HepG2 (cell line): ENCODE measurements around the gene GRAMD4. TPM values are rescaled to one million over a fixed set of nuclear protein-coding genes. Genes with fewer than 3 reads are reported as not detected.

Experiments used
- BHLHE40 ChIP-seq: IDR thresholded peaks from 2 replicates; pipeline ENCODE4 v1.6.1; 2011; ENCODE audit warnings: low read length, improper control_type of control experiment
- CREM ChIP-seq, 2 experiments: sonication (generic) in 1 of 2; formaldehyde crosslinking in 1 of 2; IDR thresholded peaks; 2 replicates each; pipeline versions ENCODE4 v1.4.0 to v1.6.1; 2016 to 2020; ENCODE audit warnings: antibody characterized with exemption in 1 of 2, mild to moderate bottlenecking in 1 of 2, missing genetic modification reagents in 1 of 2
- EHMT2 ChIP-seq: fragments of 200-600 bp; sonication (generic); IDR thresholded peaks from 2 replicates; pipeline ENCODE4 v1.7.0; 2017; ENCODE audit warnings: antibody characterized with exemption, low read depth, low read length, borderline replicate concordance
- FOSL1 ChIP-seq: sonication (generic); formaldehyde crosslinking; IDR thresholded peaks from 2 replicates; pipeline ENCODE4 v1.9.0; 2021; ENCODE audit warnings: missing genetic modification reagents, borderline replicate concordance
- GZF1 ChIP-seq: sonication (generic); formaldehyde crosslinking; IDR thresholded peaks from 2 replicates; pipeline ENCODE4 v1.5.1; 2020; ENCODE audit warnings: mild to moderate bottlenecking, missing genetic modification reagents
- HMG20A ChIP-seq: IDR thresholded peaks from 2 replicates; pipeline ENCODE4 v1.6.1; 2016; ENCODE audit warnings: borderline replicate concordance
- IRF2 ChIP-seq: IDR thresholded peaks from 2 replicates; pipeline ENCODE4 v1.6.1; 2018; ENCODE audit warnings: missing genetic modification reagents, missing compliant biosample characterization
- KDM4B ChIP-seq: sonication (generic); formaldehyde crosslinking; IDR thresholded peaks from 2 replicates; pipeline ENCODE4 v1.4.0; 2020; ENCODE audit warnings: missing genetic modification reagents
- MED8 ChIP-seq: sonication (generic); formaldehyde crosslinking; IDR thresholded peaks from 2 replicates; pipeline ENCODE4 v1.8.1; 2023; ENCODE audit warnings: mild to moderate bottlenecking, missing genetic modification reagents; ENCODE audit not compliant: insufficient replicate concordance
- MTF2 ChIP-seq: sonication (generic); formaldehyde crosslinking; IDR thresholded peaks from 2 replicates; pipeline ENCODE4 v1.5.0; 2020; ENCODE audit warnings: missing genetic modification reagents, borderline replicate concordance
- PTBP1 ChIP-seq: fragments of 200-400 bp; formaldehyde crosslinking; IDR thresholded peaks from 2 replicates; pipeline ENCODE4 v1.6.1; 2018; ENCODE audit warnings: low read length, low read depth; ENCODE audit not compliant: poor library complexity, severe bottlenecking
- RORA ChIP-seq: sonication (generic); formaldehyde crosslinking; IDR thresholded peaks from 2 replicates; pipeline ENCODE4 v1.5.0; 2020; ENCODE audit warnings: mild to moderate bottlenecking, missing genetic modification reagents, moderate library complexity
- SMAD3 ChIP-seq: sonication (generic); formaldehyde crosslinking; IDR thresholded peaks from 2 replicates; pipeline ENCODE4 v1.4.0; 2020; ENCODE audit warnings: missing genetic modification reagents
- SP5 ChIP-seq: IDR thresholded peaks from 2 replicates; pipeline ENCODE4 v1.6.1; 2016; ENCODE audit warnings: low read depth, borderline replicate concordance
- TAF1 ChIP-seq: sonication (generic); formaldehyde crosslinking; IDR thresholded peaks from 2 replicates; pipeline ENCODE4 v1.4.0; 2020; ENCODE audit warnings: missing genetic modification reagents
- TARDBP ChIP-seq: sonication (generic); formaldehyde crosslinking; IDR thresholded peaks from 2 replicates; pipeline ENCODE4 v1.8.0; 2022; ENCODE audit warnings: mild to moderate bottlenecking, missing genetic modification reagents
- YY1 ChIP-seq: IDR thresholded peaks from 2 replicates; pipeline ENCODE4 v1.6.1; 2011; ENCODE audit warnings: low read length, low read depth, moderate library complexity, mild to moderate bottlenecking; ENCODE audit not compliant: insufficient read depth, insufficient replicate concordance
- ZFAT ChIP-seq: sonication (generic); formaldehyde crosslinking; conservative IDR thresholded peaks from 2 replicates; pipeline ENCODE4 v1.8.1; 2023; ENCODE audit warnings: missing genetic modification reagents, inconsistent platforms
- ZNF292 ChIP-seq: sonication (generic); formaldehyde crosslinking; IDR thresholded peaks from 2 replicates; pipeline ENCODE4 v1.8.1; 2022; ENCODE audit warnings: mild to moderate bottlenecking, low read depth, missing genetic modification reagents, borderline replicate concordance
- ZNF354B ChIP-seq: sonication (generic); formaldehyde crosslinking; IDR thresholded peaks from 2 replicates; pipeline ENCODE4 v1.8.0; 2022; ENCODE audit warnings: mild to moderate bottlenecking, missing genetic modification reagents
- ZNF572 ChIP-seq: sonication (generic); formaldehyde crosslinking; IDR thresholded peaks from 2 replicates; pipeline ENCODE4 v1.5.1; 2020; ENCODE audit warnings: mild to moderate bottlenecking, missing genetic modification reagents
- ZNF605 ChIP-seq: sonication (generic); formaldehyde crosslinking; IDR thresholded peaks from 2 replicates; pipeline ENCODE4 v1.8.0; 2022; ENCODE audit warnings: mild to moderate bottlenecking, missing genetic modification reagents
- ZNF619 ChIP-seq: sonication (generic); formaldehyde crosslinking; IDR thresholded peaks from 2 replicates; pipeline ENCODE4 v1.4.0; 2020; ENCODE audit warnings: mild to moderate bottlenecking, missing genetic modification reagents
- polyA plus RNA-seq, 8 experiments: library from polyadenylated mRNA; depleted of rRNA in 3 of 8; stranded (reverse) in 7 of 8; unstranded in 1 of 8; fragments of >200 nt; fragmentation: Illumina TruSeq in 4 of 8; extraction: Trizol in 4 of 8; gene quantifications; 2 replicates each; pipeline versions ENCODE4 v1.2.1 to v1.2.3, GENCODE V29; 2011 to 2016; ENCODE audit warnings: low read depth in 4 of 8, missing spikeins in 1 of 8, mixed read lengths in 1 of 8; ENCODE audit not compliant: insufficient read depth in 1 of 8
- total RNA-seq, 5 experiments: library from RNA; depleted of rRNA; stranded (reverse); fragments of >200 nt; fragmentation: Illumina TruSeq; extraction: Trizol; gene quantifications; 2 replicates each; pipeline ENCODE4 v1.2.3, GENCODE V29; 2016; ENCODE audit warnings: low read depth in 1 of 5
- TF ChIP-seq, protein P1 (sequence below): sonication (generic); formaldehyde crosslinking; IDR thresholded peaks from 2 replicates; pipeline ENCODE4 v1.4.0; 2020; ENCODE audit warnings: missing genetic modification reagents, mild to moderate bottlenecking, borderline replicate concordance
- TF ChIP-seq, protein P2 (sequence below): sonication (generic); formaldehyde crosslinking; IDR thresholded peaks from 2 replicates; pipeline ENCODE4 v1.5.1; 2020; ENCODE audit warnings: mild to moderate bottlenecking, missing genetic modification reagents

The GRAMD4 gene
- total and polyA plus RNA-seq, 2 of the 13 experiments (the other 11 are each of a cell fraction or from before 2014, with no cell fraction given) = 15.2 to 15.7 TPM

- TF ChIP-seq TAF1 (CRISPR knock-in tag) (peak; percentile 34; the same call in 1 of the 2 replicates), RORA (no peak), ZFAT (CRISPR knock-in tag) (no peak), ZNF292 (CRISPR knock-in tag) (peak; percentile 38; the same call in 1 of the 2 replicates), MED8 (CRISPR knock-in tag) (peak; percentile 27), EHMT2 (peak; percentile 19; the same call in 1 of the 2 replicates), ZNF354B (CRISPR knock-in tag) (no peak), SP5 (peak; percentile 73), GZF1 (CRISPR knock-in tag) (no peak), BHLHE40 (0 out of 2 replicates have a peak, but pooled peaks have one; percentile 26), PTBP1 (no peak), MTF2 (no peak), YY1 (peak; percentile 40), HMG20A (CRISPR knock-in tag) (peak; percentile 68), IRF2 (CRISPR knock-in tag) (peak; percentile 36; the same call in 1 of the 2 replicates), ZNF605 (CRISPR knock-in tag) (no peak), SMAD3 (CRISPR knock-in tag) (peak; percentile 47; the same call in 1 of the 2 replicates), TARDBP (CRISPR knock-in tag) (peak; percentile 14; the same call in 1 of the 2 replicates), FOSL1 (CRISPR knock-in tag) (peak; percentile 64), KDM4B (CRISPR knock-in tag) (peak; percentile 18; the same call in 1 of the 2 replicates), ZNF572 (0 out of 2 replicates have a peak, but pooled peaks have one; percentile 3), ZNF619 (CRISPR knock-in tag) (peak; percentile 16; the same call in 1 of the 2 replicates), CREM (IDR thresholded peaks at IDR 0.05) (peak; percentile 76), CREM (CRISPR knock-in tag; IDR thresholded peaks at IDR 0.05) (no peak)
- TF ChIP-seq, protein P1, sequence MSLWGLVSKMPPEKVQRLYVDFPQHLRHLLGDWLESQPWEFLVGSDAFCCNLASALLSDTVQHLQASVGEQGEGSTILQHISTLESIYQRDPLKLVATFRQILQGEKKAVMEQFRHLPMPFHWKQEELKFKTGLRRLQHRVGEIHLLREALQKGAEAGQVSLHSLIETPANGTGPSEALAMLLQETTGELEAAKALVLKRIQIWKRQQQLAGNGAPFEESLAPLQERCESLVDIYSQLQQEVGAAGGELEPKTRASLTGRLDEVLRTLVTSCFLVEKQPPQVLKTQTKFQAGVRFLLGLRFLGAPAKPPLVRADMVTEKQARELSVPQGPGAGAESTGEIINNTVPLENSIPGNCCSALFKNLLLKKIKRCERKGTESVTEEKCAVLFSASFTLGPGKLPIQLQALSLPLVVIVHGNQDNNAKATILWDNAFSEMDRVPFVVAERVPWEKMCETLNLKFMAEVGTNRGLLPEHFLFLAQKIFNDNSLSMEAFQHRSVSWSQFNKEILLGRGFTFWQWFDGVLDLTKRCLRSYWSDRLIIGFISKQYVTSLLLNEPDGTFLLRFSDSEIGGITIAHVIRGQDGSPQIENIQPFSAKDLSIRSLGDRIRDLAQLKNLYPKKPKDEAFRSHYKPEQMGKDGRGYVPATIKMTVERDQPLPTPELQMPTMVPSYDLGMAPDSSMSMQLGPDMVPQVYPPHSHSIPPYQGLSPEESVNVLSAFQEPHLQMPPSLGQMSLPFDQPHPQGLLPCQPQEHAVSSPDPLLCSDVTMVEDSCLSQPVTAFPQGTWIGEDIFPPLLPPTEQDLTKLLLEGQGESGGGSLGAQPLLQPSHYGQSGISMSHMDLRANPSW (CRISPR knock-in tag) = peak; percentile 33; the same call in 1 of the 2 replicates
- TF ChIP-seq, protein P2, sequence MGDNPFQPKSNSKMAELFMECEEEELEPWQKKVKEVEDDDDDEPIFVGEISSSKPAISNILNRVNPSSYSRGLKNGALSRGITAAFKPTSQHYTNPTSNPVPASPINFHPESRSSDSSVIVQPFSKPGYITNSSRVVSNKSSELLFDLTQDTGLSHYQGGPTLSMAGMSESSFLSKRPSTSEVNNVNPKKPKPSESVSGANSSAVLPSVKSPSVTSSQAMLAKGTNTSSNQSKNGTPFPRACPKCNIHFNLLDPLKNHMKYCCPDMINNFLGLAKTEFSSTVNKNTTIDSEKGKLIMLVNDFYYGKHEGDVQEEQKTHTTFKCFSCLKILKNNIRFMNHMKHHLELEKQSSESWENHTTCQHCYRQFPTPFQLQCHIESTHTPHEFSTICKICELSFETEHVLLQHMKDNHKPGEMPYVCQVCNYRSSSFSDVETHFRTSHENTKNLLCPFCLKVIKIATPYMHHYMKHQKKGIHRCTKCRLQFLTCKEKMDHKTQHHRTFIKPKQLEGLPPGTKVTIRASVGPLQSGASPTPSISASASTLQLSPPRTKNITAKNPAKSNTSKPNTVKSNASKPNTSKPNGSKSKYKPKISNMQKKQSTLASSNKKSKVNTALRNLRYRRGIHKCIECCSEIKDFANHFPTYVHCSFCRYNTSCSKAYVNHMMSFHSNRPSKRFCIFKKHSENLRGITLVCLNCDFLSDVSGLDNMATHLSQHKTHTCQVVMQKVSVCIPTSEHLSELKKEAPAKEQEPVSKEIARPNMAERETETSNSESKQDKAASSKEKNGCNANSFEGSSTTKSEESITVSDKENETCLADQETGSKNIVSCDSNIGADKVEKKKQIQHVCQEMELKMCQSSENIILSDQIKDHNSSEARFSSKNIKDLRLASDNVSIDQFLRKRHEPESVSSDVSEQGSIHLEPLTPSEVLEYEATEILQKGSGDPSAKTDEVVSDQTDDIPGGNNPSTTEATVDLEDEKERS = peak; percentile 78; the same call in 1 of the 2 replicates
Observed at GRCh38 chr22:46652081-46652846, 32.1 kb downstream of the GRAMD4 start (continued).
